GM12878 (cell line): Measurements from ENCODE around the gene GLI1. TPM values are rescaled to one million over a fixed set of nuclear protein-coding genes. Genes with fewer than 3 reads are reported as not detected.

Source experiments
- ATAC-seq: fragments of 200-7000 bp; cut with Tn5 transposase; 3 replicates; pipeline ENCODE4 v1.9.1; 2020; ENCODE audit warnings: mild to moderate bottlenecking, moderate library complexity
- BruUV-seq: library from RNA; stranded (reverse); fragments of 400-500 nt; replicated peaks from 2 replicates; lab custom pipeline; 2021; lab: Mats Ljungman, UMichigan
- CTCF ChIA-PET: fragments of 300-600 bp; sonication (Branson Sonifier 250); formaldehyde crosslinking; extraction: SDS; loops from one replicate; lab custom pipeline; 2021; ENCODE audit warnings: inconsistent platforms; lab: Yijun Ruan, JAX
- POLR2A ChIA-PET: fragments of 350-600 bp; formaldehyde crosslinking; extraction: SDS; loops from one replicate; lab custom pipeline; 2021; ENCODE audit warnings: inconsistent platforms; lab: Charles Lee
- RAD21 ChIA-PET: fragments of 300-600 bp; sonication (Branson Sonifier 250); formaldehyde crosslinking; loops from one replicate; lab custom pipeline; 2023; ENCODE audit warnings: antibody characterized with exemption; ENCODE audit not compliant: unreplicated experiment; lab: Charles Lee
- SMC1A ChIA-PET: fragments of 300-600 bp; sonication (Branson Sonifier 250); formaldehyde crosslinking; loops from one replicate; lab custom pipeline; 2023; ENCODE audit not compliant: unreplicated experiment, uncharacterized antibody; lab: Charles Lee
- DNase-seq: peaks from one replicate; pipeline ENCODE4 v3.0.0-alpha.2; 2011; ENCODE audit warnings: low read depth, low spot score
- FAIRE-seq: peaks from 3 replicates; lab custom pipeline; 2011; peaks lifted over from hg19 to GRCh38; lab: Jason Lieb, UNC
- H2AFZ ChIP-seq: 2 replicates; pipeline ENCODE4 v1.6.0; 2011; ENCODE audit warnings: low read depth, low read length, control low read depth; ENCODE audit not compliant: control insufficient read depth
- H3K27ac ChIP-seq: 2 replicates; pipeline ENCODE4 v1.5.1; 2011; ENCODE audit warnings: control low read depth; ENCODE audit not compliant: control insufficient read depth, insufficient read depth
- H3K27me3 ChIP-seq, 2 experiments: replicated peaks in 1 of 2; 2 replicates each; pipeline versions ENCODE4 v1.6.0 to v1.6.1; 2011; ENCODE audit warnings: low read length in 1 of 2; ENCODE audit not compliant: control insufficient read depth in 2 of 2, insufficient read depth in 2 of 2
- H3K36me3 ChIP-seq, 2 experiments: 2 replicates each; pipeline ENCODE4 v1.5.1; 2011; ENCODE audit warnings: low read length in 1 of 2; ENCODE audit not compliant: control insufficient read depth in 2 of 2, insufficient read depth in 2 of 2
- H3K4me1 ChIP-seq: 2 replicates; pipeline ENCODE4 v1.6.1; 2011; ENCODE audit warnings: mild to moderate bottlenecking, low read length, moderate library complexity, mixed read lengths; ENCODE audit not compliant: control insufficient read depth, insufficient read depth
- H3K4me2 ChIP-seq: 2 replicates; pipeline ENCODE4 v1.6.0; 2011; ENCODE audit warnings: control low read depth; ENCODE audit not compliant: control insufficient read depth, insufficient read depth
- H3K4me3 ChIP-seq: fragments of 200-600 bp; sonication (generic); 2 replicates; pipeline ENCODE4 v1.5.1; 2016
- H3K79me2 ChIP-seq: 2 replicates; pipeline ENCODE4 v1.6.0; 2011; ENCODE audit warnings: low read length; ENCODE audit not compliant: control insufficient read depth, insufficient read depth
- H3K9ac ChIP-seq: 2 replicates; pipeline ENCODE4 v1.8.0; 2011; ENCODE audit warnings: low read length, control low read depth, mixed read lengths; ENCODE audit not compliant: control insufficient read depth, insufficient read depth
- H3K9me3 ChIP-seq: replicated peaks from 3 replicates; pipeline ENCODE4 v1.5.1; 2011; ENCODE audit warnings: mild to moderate bottlenecking, low read length; ENCODE audit not compliant: control insufficient read depth, insufficient read depth
- H4K20me1 ChIP-seq: 2 replicates; pipeline ENCODE4 v1.6.0; 2011; ENCODE audit not compliant: control insufficient read depth, insufficient read depth
- ATF7 ChIP-seq: fragments of 450-650 bp; IDR thresholded peaks from 2 replicates; pipeline ENCODE4 v1.6.1; 2016; ENCODE audit warnings: low read depth, mild to moderate bottlenecking
- CEBPB ChIP-seq, 2 experiments: fragments of 150-350 bp in 1 of 2; IDR thresholded peaks; 2 replicates each; pipeline ENCODE4 v1.6.1; 2012 to 2014; ENCODE audit warnings: low read depth in 2 of 2, low read length in 2 of 2, borderline replicate concordance in 1 of 2, inconsistent platforms in 1 of 2
- E4F1 ChIP-seq: fragments of 450-650 bp; IDR thresholded peaks from 2 replicates; pipeline ENCODE4 v1.6.1; 2018; ENCODE audit warnings: borderline replicate concordance, mild to moderate bottlenecking; ENCODE audit not compliant: partially characterized antibody
- IRF5 ChIP-seq: fragments of 450-650 bp; IDR thresholded peaks from 2 replicates; pipeline ENCODE4 v1.6.1; 2017; ENCODE audit warnings: borderline replicate concordance
- MTA3 ChIP-seq: IDR thresholded peaks from 2 replicates; pipeline ENCODE4 v1.6.1; 2012; ENCODE audit warnings: low read length, inconsistent platforms, borderline replicate concordance
- RFX5 ChIP-seq: IDR thresholded peaks from 2 replicates; pipeline ENCODE4 v1.6.1; 2011; ENCODE audit warnings: low read depth, low read length, improper control_type of control experiment
- SMAD5 ChIP-seq: IDR thresholded peaks from 2 replicates; pipeline ENCODE4 v1.6.1; 2016; ENCODE audit warnings: antibody characterized with exemption, low read depth
- SREBF2 ChIP-seq: IDR thresholded peaks from 2 replicates; pipeline ENCODE4 v1.6.1; 2012; ENCODE audit warnings: mild to moderate bottlenecking, low read length
- SUZ12 ChIP-seq: fragments of 200-600 bp; sonication (generic); IDR thresholded peaks from one replicate; pipeline ENCODE4 v1.6.1; 2018; ENCODE audit warnings: antibody characterized with exemption, mild to moderate bottlenecking; ENCODE audit not compliant: unreplicated experiment
- TAF1 ChIP-seq: IDR thresholded peaks from 2 replicates; pipeline ENCODE4 v1.6.1; 2011; ENCODE audit warnings: mild to moderate bottlenecking, low read depth, low read length, borderline replicate concordance
- TBL1XR1 ChIP-seq: IDR thresholded peaks from 2 replicates; pipeline ENCODE4 v1.6.1; 2012; ENCODE audit warnings: low read depth, low read length, improper control_type of control experiment
- ZBTB40 ChIP-seq: fragments of 450-650 bp; IDR thresholded peaks from 2 replicates; pipeline ENCODE4 v1.6.1; 2016; ENCODE audit warnings: mild to moderate bottlenecking, moderate library complexity, borderline replicate concordance
- whole genome bisulfite sequencing: methylation state at CpG from one replicate; pipeline ENCODE4 v1.1.6; 2016; ENCODE audit warnings: low lambda C conversion rate; ENCODE audit not compliant: insufficient replicate concordance, insufficient coverage; ENCODE audit errors: missing lambda C conversion rate; 5-methylcytosine and 5-hydroxymethylcytosine counted together
- in situ Hi-C: fragments of 300-500 bp; cut with MboI; formaldehyde crosslinking; loops from 9 replicates; pipeline ENCODE4 v1.14.3; 2018; ENCODE audit warnings: mixed read lengths
- intact Hi-C: fragments of 100-400 bp; cut with micrococcal nuclease; formaldehyde crosslinking; loops from one replicate; pipeline ENCODE4 v1.14.2; 2022; ENCODE audit not compliant: unreplicated experiment
- polyA plus RNA-seq, 11 experiments: library from polyadenylated mRNA; depleted of rRNA in 4 of 11; unstranded in 6 of 11; stranded (reverse) in 5 of 11; fragments of >200 nt; fragmentation: Nextera tagmentation in 4 of 11; fragmentation: Illumina TruSeq in 1 of 11; extraction: Ambion mirVana in 4 of 11; extraction: Trizol in 1 of 11; gene quantifications; 1 replicate in 1 of 11; 2 replicates in 10 of 11; pipeline versions ENCODE4 v1.2.1 to v1.2.3, GENCODE V29; 2011 to 2016; ENCODE audit warnings: inconsistent platforms in 2 of 11, missing spikeins in 2 of 11, low read depth in 1 of 11
- total RNA-seq, 4 experiments: library from RNA; depleted of rRNA in 3 of 4; stranded (reverse); fragments of >200 nt in 3 of 4; fragmentation: Illumina TruSeq in 1 of 4; extraction: Trizol in 1 of 4; gene quantifications; 2 replicates each; pipeline versions ENCODE4 v1.2.1 to v1.2.3, GENCODE V29; 2013 to 2021

GLI1 gene
- total and polyA plus RNA-seq, 10 of the 15 experiments (the other 5 are each of a cell fraction or from before 2014, with no cell fraction given): 0.27 to 1.2 (median 0.49) TPM

- no peak for TF ChIP-seq E4F1
- no peak for TF ChIP-seq IRF5
- no peak for TF ChIP-seq TAF1
- TF ChIP-seq TBL1XR1: peak; percentile 45; the same call in 1 of the 2 replicates
- no peak for TF ChIP-seq MTA3
- peak; percentile 67; the same call in 1 of the 2 replicates for TF ChIP-seq ATF7
- TF ChIP-seq SMAD5: no peak; the same call in 1 of the 2 replicates
These were observed 383 bp upstream of the GLI1 start (continued) for GRCh38 chr12:57459055-57459749.

- intact Hi-C loops: loop anchor here (5.0 kb wide), 1 partner anchor 62 kb away; the partner anchor contains the start of genes DDIT3 and MBD6
- SMC1A ChIA-PET: interaction anchor here (0.7 to 1.2 kb wide), 8 partner anchors 8 to 217 kb away, joined by 3 read pairs; partner anchors contain the start of genes ARHGAP9 and DDIT3
- TF ChIP-seq CEBPB (IDR thresholded peaks at IDR 0.05; ENCODE audit: borderline replicate concordance in 1 of 2, low read depth in 2 of 2, low read length in 2 of 2) (no peak), TAF1 (no peak), SREBF2 (no peak), ZBTB40 (no peak), SUZ12 (no peak), RFX5 (no peak)
These were observed 841 bp downstream of the GLI1 start for GRCh38 chr12:57460468-57460784.

More at GRCh38 chr12:57460468-57460784, 841 bp downstream of the GLI1 start:
- WGBS: 0% methylated on average over 6 of the region's 6 CpGs
- H3K9me3 ChIP-seq: no peaks in the 10 kb centered on the region
- peaks cover 38% of the 10 kb centered on the region for H3K4me1 ChIP-seq
- POLR2A ChIA-PET: interaction anchor here (1.0 to 3.0 kb wide), 3 partner anchors 8 to 26 kb away, joined by 4 to 16 read pairs (median 4); no protein-coding TSS in a partner anchor
- H3K27me3 ChIP-seq: 0 out of 4 replicates have a peak, but pooled peaks cover 0 to 4% of the 10 kb centered on the region in 2 experiments
- in situ Hi-C loops: no loop called here
- H4K20me1 ChIP-seq: 0 out of 2 replicates have a peak, but pooled peaks cover 2% of the 10 kb centered on the region
- no TSS peak for BruUV-seq
- ATAC-seq (0 out of 3 replicates have a peak, but pooled peaks have one; percentile 1), DNase-seq (no peak), FAIRE-seq (no peak)
- 0 out of 2 replicates have a peak overlapping the region, but pooled peaks have one; percentile 7 for H2AFZ ChIP-seq
- H3K27ac ChIP-seq: no peak overlapping the region
- H3K9ac ChIP-seq: no peak overlapping the region
- no peaks in the 10 kb centered on the region for H3K36me3 ChIP-seq
- peak overlapping the region; percentile 100 for H3K4me2 ChIP-seq
- CTCF ChIA-PET: interaction anchor here (0.8 to 11.0 kb wide), 12 partner anchors 7 to 281 kb away, joined by 3 to 540 read pairs (median 3); partner anchors contain the start of genes ARHGAP9 and INHBE
- peak overlapping the region; percentile 85 for H3K4me3 ChIP-seq
- RAD21 ChIA-PET: interaction anchor here (0.6 to 4.7 kb wide), 7 partner anchors 7 to 222 kb away, joined by 3 to 35 read pairs (median 3); partner anchors contain the start of gene INHBE
- no peaks in the 10 kb centered on the region for H3K79me2 ChIP-seq
